HG03039 (cell line): ENCODE measurements around the gene HS6ST1.

Source experiments
- ATAC-seq: cut with Tn5 transposase; IDR thresholded peaks from one replicate; pipeline ENCODE4 v1.9.1; 2021; ENCODE audit warnings: mild to moderate bottlenecking, moderate library complexity; ENCODE audit not compliant: unreplicated experiment

Gene HS6ST1

GRCh38 chr2:128284037-128284441 is 34.6 kb downstream of the HS6ST1 start:
- no peak for ATAC-seq

- ATAC-seq = no peak
Measured at GRCh38 chr2:128282976-128283810, 35.5 kb downstream of the HS6ST1 start.

- no peak for ATAC-seq
Measured at GRCh38 chr2:128282246-128282975, 36.3 kb downstream of the HS6ST1 start.

- no peak for ATAC-seq
Measured at GRCh38 chr2:128281852-128282245, 36.8 kb downstream of the HS6ST1 start.

- no peak for ATAC-seq
Measured at GRCh38 chr2:128280901-128281321, 37.8 kb downstream of the HS6ST1 start.

GRCh38 chr2:128280158-128280871 is 38.4 kb downstream of the HS6ST1 start:
- ATAC-seq = no peak

DNA sequence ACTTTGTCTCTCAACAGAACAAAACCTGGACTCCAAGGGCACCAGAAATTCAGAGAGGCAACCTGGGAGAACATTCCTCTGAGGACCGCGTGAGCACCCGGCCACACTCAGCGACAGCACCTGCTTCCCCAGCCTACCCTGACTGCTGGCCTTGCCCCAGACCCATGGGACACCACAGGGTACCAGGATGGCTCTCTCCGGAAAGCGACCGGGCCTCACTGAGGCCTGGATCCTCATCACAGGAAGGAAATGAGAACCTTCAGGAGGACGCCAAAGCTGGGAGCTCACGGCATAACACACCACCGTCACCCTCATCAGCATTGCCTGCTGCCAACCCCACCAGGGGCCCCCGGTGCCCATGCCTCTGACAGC is 38.9 kb downstream of the HS6ST1 start:
- no peak for ATAC-seq

GRCh38 chr2:128279009-128279408 is 39.7 kb downstream of the HS6ST1 start:
- ATAC-seq = no peak

GRCh38 chr2:128277961-128278681 is 40.5 kb downstream of the HS6ST1 start:
- no peak for ATAC-seq

DNA sequence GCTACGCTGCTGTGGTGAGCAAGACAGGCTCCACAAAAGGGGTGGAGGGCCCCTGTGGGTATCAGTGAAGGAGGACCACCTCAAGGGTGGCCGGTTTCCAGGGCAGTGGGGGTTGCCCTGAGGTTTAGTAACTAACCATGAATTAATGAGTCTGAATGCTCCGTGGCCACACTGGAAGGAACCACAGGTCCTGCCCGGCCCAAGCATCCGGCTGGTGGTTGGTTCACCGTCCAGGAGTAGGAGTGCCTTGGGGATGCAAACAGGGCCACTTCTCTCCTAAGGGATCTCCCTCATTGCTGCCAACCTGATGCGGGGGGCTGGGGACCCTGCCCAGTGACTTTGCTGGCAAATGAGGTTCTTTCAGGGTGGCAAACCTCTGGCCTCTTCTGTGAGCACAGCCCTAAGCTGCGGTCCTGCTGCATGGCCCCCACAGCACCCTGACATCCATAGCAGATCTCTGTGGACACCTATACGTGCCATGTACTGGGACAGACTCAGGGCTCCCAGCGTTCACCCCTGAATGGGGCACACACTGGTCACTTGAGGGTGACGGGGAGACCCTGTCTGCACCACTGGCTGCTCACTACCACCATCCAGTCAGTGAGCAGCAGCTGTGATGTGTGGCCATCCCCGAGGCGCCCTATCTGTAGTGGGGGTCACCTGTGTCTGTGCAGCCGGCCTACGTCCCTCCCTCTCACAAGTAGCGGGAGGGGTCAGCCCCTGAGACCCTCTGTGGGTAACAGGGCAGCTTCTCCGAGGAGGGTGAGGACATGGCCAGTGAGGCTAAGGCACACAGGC is 41.6 kb downstream of the HS6ST1 start:
- no peak for ATAC-seq

DNA sequence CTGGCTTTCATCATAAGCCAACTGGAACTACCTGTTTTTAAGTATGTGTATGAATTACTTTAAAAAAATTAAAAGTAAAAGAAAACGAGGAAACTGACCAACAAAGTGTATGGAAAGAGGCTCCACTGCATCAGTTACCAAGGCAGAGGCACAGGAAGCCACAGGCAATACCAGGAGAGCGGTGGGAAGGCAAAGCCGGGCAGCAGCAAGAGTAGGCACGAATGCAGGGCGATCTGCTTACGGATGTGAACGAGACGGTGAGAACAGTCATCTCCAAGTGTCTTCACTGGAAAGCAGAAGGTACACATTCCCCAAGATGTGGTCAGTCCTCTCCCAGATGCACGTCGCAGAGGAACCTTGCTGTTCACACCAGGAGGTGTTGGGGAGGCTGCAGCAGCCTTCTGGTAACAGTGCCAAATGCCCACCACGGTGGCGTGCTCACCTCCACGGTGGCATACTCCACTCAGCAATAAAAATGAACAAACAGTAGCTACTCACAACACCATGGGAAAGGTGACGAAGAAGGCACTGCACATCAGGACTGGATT is 43.1 kb downstream of the HS6ST1 start:
- no peak for ATAC-seq

DNA sequence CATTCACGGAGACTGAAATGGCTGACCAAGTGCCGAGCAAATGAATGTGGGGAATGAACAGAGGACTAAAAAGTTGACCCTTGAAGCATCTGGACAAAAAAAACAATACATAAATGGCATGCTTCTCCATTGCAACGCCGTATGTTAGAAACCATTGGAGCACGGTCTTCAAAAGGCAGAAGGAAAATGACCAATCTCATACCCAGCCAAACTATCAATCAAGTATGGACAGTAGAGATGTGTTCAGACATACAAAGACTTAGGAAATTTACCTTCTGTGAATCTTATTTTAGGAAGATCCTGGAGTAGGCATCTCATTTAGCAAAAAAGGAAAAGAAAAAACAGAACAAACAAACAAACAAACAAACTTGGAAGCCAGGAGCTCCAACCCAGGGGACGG is 44.5 kb downstream of the HS6ST1 start:
- no peak for ATAC-seq

DNA sequence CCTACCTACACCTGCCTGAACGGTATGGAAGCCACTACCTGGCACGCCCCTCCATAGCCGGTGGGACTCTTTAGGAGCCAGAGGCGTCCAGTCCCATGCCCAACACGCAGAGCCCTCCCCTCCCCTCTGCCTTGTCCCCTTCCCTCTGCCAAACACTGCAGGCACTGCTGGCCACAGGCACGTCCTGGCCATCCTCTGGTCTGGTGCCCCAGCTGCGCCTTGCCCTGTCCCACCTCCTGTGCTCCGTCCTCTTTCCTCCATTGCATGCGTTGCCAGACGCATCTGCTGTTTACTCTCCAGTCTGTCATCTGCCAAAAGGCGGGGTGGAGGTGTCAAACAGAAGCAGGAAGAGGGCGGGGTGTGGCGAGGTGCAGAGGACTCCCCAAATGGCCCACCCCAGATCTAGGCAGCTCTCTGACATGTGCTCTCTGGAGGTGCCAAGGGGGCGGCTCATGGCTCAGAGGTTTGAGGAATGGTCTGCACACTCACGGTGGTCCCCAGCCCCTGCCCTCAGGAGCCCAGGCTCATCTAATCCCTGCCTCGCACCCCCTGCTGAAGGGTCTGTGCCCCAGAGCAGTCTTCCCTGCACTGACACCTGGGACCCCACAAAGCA is 45.1 kb downstream of the HS6ST1 start:
- no peak for ATAC-seq

- no peak for ATAC-seq
Measured at GRCh38 chr2:128272601-128273468, 45.8 kb downstream of the HS6ST1 start.

- ATAC-seq = no peak
Measured at GRCh38 chr2:128271911-128272600, 46.6 kb downstream of the HS6ST1 start.

- no peak for ATAC-seq
Measured at GRCh38 chr2:128271597-128271910, 47.1 kb downstream of the HS6ST1 start.

DNA sequence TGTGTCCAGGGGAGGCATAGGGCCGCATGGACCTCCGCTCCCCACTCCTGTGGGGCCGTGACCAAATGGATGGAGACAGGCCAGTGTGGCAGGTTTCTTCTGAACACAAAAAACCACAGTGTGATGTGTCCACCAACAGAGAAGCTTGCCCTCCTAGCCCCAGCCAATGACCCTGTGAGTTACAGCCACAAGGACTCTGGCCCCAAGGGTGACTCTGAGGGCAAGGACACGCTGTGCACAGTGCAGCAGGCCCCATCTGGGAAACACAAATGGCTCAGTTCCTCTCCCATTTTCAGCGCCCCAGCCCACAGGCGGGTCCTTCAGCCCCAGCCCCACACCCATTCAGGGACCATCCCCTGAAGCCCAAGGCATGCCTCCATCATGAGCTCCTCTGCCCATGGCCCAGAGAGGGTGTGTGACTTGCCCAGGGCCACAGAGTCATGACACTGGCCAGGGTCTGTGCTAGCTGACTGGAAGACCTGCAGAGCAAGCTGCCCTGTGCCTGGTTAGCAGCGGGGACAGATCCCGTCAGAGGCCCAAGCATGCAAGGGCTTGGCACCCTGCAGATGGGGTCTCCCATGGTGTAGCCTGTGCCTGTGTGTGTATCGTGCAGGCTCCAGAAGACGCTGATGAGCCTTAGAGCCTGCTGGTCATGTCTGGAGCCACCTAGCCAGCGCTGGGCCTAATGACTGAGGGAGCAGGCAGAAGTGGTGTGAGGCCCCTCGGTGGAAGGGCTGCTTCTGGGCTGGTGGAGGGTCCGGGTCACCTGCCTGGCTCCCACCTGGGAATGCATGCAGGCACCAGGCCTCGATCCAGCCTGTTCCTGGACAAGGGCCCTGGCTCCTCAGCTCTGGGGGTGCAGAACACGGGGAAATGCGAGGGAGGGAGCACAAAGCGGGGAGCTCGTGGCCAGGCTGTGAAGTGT is 47.7 kb downstream of the HS6ST1 start:
- no peak for ATAC-seq
